ENCODE measurements around the gene KLHL9.

The KLHL9 gene

DNA sequence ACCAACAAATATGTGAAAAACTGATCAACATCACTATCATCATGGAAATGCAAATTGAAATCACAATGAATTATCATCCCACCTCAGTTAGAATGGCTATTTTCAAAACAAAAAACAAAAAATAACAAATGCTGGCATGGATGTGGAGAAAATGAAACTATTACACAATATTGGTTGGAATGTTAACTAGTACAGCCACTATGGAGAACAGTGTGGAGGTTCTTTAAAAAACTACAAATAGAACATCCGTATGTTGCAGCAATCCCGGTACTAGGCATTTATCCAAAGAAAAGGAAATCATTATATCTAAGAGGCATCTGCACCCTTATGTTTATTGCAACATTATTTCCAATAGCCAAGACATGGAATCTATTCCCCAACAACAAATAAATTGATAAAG is 21.1 kb downstream of the KLHL9 start:
- Mint-ChIP-seq H3K9me3 (peaks cover 11% of the 10 kb centered on the region), H3K27me3 (ENCODE audit: low read depth, poor library complexity) (peaks cover 19% of the 10 kb centered on the region), H3K36me3 (ENCODE audit: low read depth) (no peaks in the 10 kb centered on the region), H3K4me3 (no peak overlapping the region), H3K4me1 (no peaks in the 10 kb centered on the region), H3K27ac (no peak overlapping the region)
- no peak for TF ChIP-seq CTCF (IDR thresholded peaks at IDR 0.05)
- DNase-seq = no peak

- H3K27ac Mint-ChIP-seq = no peak overlapping the region
- no peak for TF ChIP-seq CTCF (IDR thresholded peaks at IDR 0.05)
- peaks cover 11% of the 10 kb centered on the region for H3K9me3 Mint-ChIP-seq
- H3K4me1 Mint-ChIP-seq = no peaks in the 10 kb centered on the region
- no peaks in the 10 kb centered on the region for H3K36me3 Mint-ChIP-seq (ENCODE audit: low read depth)
- H3K27me3 Mint-ChIP-seq (ENCODE audit: low read depth, poor library complexity) = peaks cover 22% of the 10 kb centered on the region
- no peak overlapping the region for H3K4me3 Mint-ChIP-seq
- DNase-seq = no peak
Measured at GRCh38 chr9:21311889-21312288, 23.3 kb downstream of the KLHL9 start.

- no peaks in the 10 kb centered on the region for H3K36me3 Mint-ChIP-seq (ENCODE audit: low read depth)
Measured at GRCh38 chr9:21305213-21305612, 30.0 kb downstream of the KLHL9 start, which contains the start of gene IFNA5. TSS of gene IFNA5 (minus strand) at chr9:21305313. CDS start at chr9:21305256, 57 bp downstream.

DNA sequence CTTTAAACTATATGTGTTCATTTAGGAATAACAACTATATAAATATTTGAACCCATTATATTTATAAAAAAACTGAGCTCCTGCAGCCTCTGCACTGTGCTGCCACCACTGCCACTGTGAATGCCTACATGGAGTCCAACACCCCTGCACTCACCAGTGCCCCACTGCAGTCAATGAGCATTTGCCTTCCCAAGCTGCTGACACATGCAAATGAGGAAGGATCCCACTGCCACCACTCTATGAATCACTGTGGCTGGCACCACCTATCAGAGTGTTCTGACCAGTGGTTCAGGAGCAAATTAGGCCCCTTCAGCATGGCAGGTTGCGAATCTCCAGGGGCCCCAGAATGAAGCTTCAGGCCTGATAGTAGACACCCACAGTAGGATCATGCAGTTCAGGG is 39.2 kb downstream of the KLHL9 start:
- no peaks in the 10 kb centered on the region for H3K9me3 Mint-ChIP-seq
- peaks cover 39% of the 10 kb centered on the region for H3K27me3 Mint-ChIP-seq (ENCODE audit: low read depth, poor library complexity)
- no peak overlapping the region for H3K27ac Mint-ChIP-seq
- H3K36me3 Mint-ChIP-seq (ENCODE audit: low read depth) = no peaks in the 10 kb centered on the region
- no peak for DNase-seq
- TF ChIP-seq CTCF (IDR thresholded peaks at IDR 0.05) = no peak
- H3K4me1 Mint-ChIP-seq = no peaks in the 10 kb centered on the region
- H3K4me3 Mint-ChIP-seq = no peak overlapping the region

More at GRCh38 chr9:21305213-21305612, 30.0 kb downstream of the KLHL9 start, which contains the start of gene IFNA5:
- DNase-seq = no peak
- no peak for TF ChIP-seq CTCF (IDR thresholded peaks at IDR 0.05)
- Mint-ChIP-seq H3K4me3 (no peak within 1 kb of the TSS), H3K27ac (no peak within 1 kb of the TSS), H3K4me1 (no peaks in the 10 kb centered on the region), H3K9me3 (peaks cover 2% of the 10 kb centered on the region), H3K27me3 (ENCODE audit: low read depth, poor library complexity) (peaks cover 35% of the 10 kb centered on the region)

- H3K9me3 Mint-ChIP-seq = no peaks in the 10 kb centered on the region
- H3K36me3 Mint-ChIP-seq (ENCODE audit: low read depth) = no peaks in the 10 kb centered on the region
- no peak for DNase-seq
- no peak overlapping the region for H3K4me3 Mint-ChIP-seq
- no peak overlapping the region for H3K27ac Mint-ChIP-seq
- peaks cover 39% of the 10 kb centered on the region for H3K27me3 Mint-ChIP-seq (ENCODE audit: low read depth, poor library complexity)
- TF ChIP-seq CTCF (IDR thresholded peaks at IDR 0.05) = no peak
- no peaks in the 10 kb centered on the region for H3K4me1 Mint-ChIP-seq
Measured at GRCh38 chr9:21294904-21295538, 40.2 kb downstream of the KLHL9 start.

DNA sequence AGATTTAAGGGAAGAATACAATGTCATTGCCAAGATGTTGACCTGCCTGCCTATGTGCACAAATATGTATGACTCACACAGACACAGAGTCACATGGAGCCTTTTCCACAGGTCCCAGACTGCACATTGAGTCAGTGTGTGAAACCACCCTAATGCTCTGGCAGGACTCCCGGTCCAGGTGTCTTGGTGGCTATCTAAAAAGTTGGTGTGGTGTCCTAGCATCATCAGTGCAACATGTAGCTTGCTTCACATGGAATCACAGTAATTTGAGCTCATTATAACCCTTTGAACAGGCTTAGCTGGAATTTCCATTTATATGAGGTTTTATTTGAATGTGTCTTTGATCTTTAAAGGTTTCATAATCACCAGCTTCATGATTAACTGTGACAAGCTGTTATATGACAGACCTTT is 40.8 kb downstream of the KLHL9 start:
- no peaks in the 10 kb centered on the region for H3K4me1 Mint-ChIP-seq
- H3K9me3 Mint-ChIP-seq = no peaks in the 10 kb centered on the region
- no peak overlapping the region for H3K4me3 Mint-ChIP-seq
- peak overlapping the region; percentile 43 for H3K27ac Mint-ChIP-seq
- no peaks in the 10 kb centered on the region for H3K36me3 Mint-ChIP-seq (ENCODE audit: low read depth)
- peaks cover 39% of the 10 kb centered on the region for H3K27me3 Mint-ChIP-seq (ENCODE audit: low read depth, poor library complexity)
- DNase-seq = no peak
- no peak for TF ChIP-seq CTCF (IDR thresholded peaks at IDR 0.05)
